Activated T-helper 2 cell treated with anti-CD3 and anti-CD28 coated beads, Interferon-gamma antibody, Interleukin-2, Interleukin-4, amounts not matched to agents 10 μg/mL and 5 μg/mL and 100 μg/mL, durations not matched to agents 14 hours and 24 hours and 36 hours (primary cell): ENCODE results near the gene CHCHD5. TPM values are rescaled to one million over a fixed set of nuclear protein-coding genes. Genes with fewer than 3 reads are reported as not detected.

Source experiments
- DNase-seq: peaks from one replicate; pipeline ENCODE4 v3.0.0; 2021; ENCODE audit warnings: low spot score
- H3K27ac Mint-ChIP-seq: one replicate; pipeline ENCODE4 v1.8.0; 2021; ENCODE audit warnings: mixed read lengths
- H3K27me3 Mint-ChIP-seq: one replicate; pipeline ENCODE4 v1.8.0; 2021; ENCODE audit warnings: low read depth, mixed read lengths
- H3K36me3 Mint-ChIP-seq: one replicate; pipeline ENCODE4 v1.8.0; 2021; ENCODE audit warnings: low read depth, mixed read lengths
- H3K4me1 Mint-ChIP-seq: one replicate; pipeline ENCODE4 v1.8.0; 2021; ENCODE audit warnings: low read depth, mixed read lengths
- H3K4me3 Mint-ChIP-seq: one replicate; pipeline ENCODE4 v1.8.0; 2021; ENCODE audit warnings: low read depth, mild to moderate bottlenecking, moderate library complexity, mixed read lengths
- H3K9me3 Mint-ChIP-seq: one replicate; pipeline ENCODE4 v1.8.0; 2021; ENCODE audit warnings: mixed read lengths
- intact Hi-C: fragments of 100-400 bp; cut with micrococcal nuclease; formaldehyde crosslinking; loops from one replicate; pipeline ENCODE4 v1.15.1; 2023
- total RNA-seq: library from RNA; stranded (reverse); gene quantifications from 2 replicates; pipeline ENCODE4 v1.2.3, GENCODE V29; 2022

CHCHD5 gene
- total RNA-seq, 1 donor from 2014 or later, result 36.7 TPM

DNA sequence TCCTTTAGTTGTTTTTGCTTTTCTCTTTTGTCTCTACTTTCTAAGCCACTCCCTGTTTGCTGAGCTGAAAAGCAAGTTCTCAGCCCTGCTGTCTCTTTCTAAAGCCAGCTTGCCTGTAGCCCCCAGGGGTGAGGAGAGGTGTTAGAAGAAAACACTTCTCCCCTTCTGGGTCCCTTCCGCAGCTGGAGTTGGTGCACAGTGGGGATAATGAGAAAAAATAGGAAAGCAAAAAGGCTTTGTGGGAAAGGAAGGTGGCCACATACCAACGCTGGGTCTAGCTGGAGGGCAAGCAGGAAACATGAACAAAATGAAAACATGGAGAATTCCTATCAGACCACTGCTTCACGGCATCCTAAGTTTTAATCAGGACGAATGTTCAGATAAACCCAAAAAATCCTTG is 45.9 kb downstream of the CHCHD5 start:
- Mint-ChIP-seq H3K27me3 (peaks cover 1% of the 10 kb centered on the region), H3K36me3 (no peaks in the 10 kb centered on the region), H3K4me3 (no peak overlapping the region), H3K27ac (no peak overlapping the region), H3K4me1 (peaks cover 70% of the 10 kb centered on the region), H3K9me3 (no peaks in the 10 kb centered on the region)
- intact Hi-C loops, result no loop called here
- no peak for DNase-seq

DNA sequence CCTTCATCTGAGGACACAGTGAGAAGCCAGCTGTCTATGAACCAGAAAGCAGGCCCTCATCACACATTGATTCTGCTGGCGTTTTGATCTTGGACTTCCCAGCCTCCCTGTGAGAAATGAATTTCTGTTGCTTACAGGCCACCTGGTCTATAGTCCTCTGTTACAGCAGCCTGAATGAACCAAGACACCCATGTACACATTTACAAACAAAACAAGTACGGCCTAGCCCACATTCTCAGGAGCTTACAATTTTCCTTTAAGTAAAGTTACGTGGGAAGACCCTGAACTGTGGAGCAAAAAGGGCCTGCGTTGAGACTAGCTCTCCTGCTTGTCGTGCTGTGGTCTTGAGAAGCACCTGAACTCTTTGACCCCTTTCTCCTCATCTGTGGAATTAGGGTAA is 49.3 kb downstream of the CHCHD5 start:
- Mint-ChIP-seq H3K27ac (peak overlapping the region; percentile 31), H3K27me3 (no peaks in the 10 kb centered on the region), H3K9me3 (no peaks in the 10 kb centered on the region), H3K36me3 (no peaks in the 10 kb centered on the region), H3K4me1 (peaks cover 64% of the 10 kb centered on the region), H3K4me3 (no peak overlapping the region)
- intact Hi-C loops, result no loop called here
- DNase-seq, result no peak

DNA sequence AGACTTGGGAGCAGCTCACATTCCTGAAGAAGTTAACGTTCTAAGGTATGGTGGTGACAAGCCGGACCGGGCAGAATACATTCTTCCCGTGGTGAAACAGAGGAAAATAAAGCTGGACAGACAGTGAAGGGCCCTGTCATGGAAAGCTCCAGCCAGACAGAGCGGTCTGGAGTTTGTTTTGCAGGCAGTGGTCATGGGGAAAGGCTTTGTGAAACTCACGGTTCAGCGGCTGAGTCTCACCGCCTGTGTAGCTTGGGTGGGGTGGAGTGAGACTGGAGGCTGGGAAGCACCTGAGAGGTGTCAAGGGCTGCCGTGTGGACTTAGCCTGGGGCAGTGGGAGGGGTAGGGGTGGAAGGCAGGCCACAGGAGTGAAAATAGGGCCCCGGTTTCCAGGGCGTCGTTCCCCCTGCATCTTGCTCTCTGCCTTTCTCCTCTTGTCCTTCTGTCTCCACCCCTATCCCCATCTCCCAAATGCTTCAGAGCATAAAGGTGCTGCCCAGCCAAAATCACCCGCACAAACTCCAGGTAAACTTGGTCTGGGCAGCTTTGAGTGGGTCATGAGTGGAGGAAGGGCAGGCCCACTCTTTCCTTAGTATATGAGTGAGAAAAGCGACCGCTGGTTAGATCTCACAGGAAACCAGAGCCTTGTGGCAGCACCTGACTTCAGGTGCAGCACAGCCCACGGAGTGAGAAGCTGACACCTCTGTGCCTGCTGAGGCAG is 49.9 kb downstream of the CHCHD5 start:
- intact Hi-C loops, result no loop called here
- Mint-ChIP-seq H3K4me3 (no peak overlapping the region), H3K27ac (no peak overlapping the region)

GRCh38 chr2:112634874-112635157 is 50.4 kb downstream of the CHCHD5 start:
- H3K27ac Mint-ChIP-seq, result no peak overlapping the region

More for the DNA sequence above, 49.9 kb downstream of the CHCHD5 start:
- H3K36me3 Mint-ChIP-seq, result no peaks in the 10 kb centered on the region
- H3K4me1 Mint-ChIP-seq, result peaks cover 64% of the 10 kb centered on the region
- H3K27me3 Mint-ChIP-seq, result no peaks in the 10 kb centered on the region
- no peak for DNase-seq
- H3K9me3 Mint-ChIP-seq, result no peaks in the 10 kb centered on the region

DNA sequence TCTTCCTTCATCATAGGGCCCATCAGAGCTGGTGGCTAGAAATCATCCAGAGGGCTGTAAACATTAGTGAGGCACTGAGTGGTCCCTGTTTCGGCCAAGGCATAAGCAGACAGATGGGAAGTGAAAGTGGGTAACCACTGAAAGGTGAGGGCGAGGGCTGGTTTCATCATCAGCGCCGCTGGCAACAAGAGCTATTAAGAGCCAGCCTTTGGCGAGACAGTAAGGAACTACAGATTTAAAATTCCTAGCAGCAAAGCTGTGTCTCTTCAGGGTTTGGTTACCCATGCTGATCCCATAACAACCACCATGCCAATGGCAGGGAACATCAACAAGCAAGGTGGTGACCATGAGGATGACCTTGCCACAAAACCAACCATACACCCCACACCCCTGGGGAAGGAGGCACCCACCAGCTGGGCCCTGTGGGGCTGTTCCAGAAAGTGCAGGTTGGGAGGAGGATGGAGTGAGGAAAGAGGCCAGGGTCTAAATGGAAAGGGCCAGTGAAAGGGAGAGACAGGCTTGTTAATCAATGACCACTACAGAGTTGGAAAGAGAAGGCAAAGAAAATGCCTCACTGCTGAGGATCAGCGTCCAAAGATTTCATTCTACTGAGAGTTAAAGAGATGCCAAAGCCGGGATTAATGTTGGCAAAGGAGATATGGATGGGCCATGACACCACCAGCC is 52.3 kb downstream of the CHCHD5 start:
- Mint-ChIP-seq H3K4me3 (no peak overlapping the region), H3K36me3 (peaks cover 1% of the 10 kb centered on the region), H3K4me1 (peaks cover 61% of the 10 kb centered on the region), H3K9me3 (no peaks in the 10 kb centered on the region), H3K27ac (no peak overlapping the region), H3K27me3 (no peaks in the 10 kb centered on the region)
- intact Hi-C loops, result no loop called here
- DNase-seq, result no peak

More at GRCh38 chr2:112634874-112635157, 50.4 kb downstream of the CHCHD5 start:
- intact Hi-C loops, result no loop called here
- Mint-ChIP-seq H3K4me1 (peaks cover 59% of the 10 kb centered on the region), H3K9me3 (no peaks in the 10 kb centered on the region), H3K4me3 (no peak overlapping the region), H3K36me3 (no peaks in the 10 kb centered on the region), H3K27me3 (no peaks in the 10 kb centered on the region)
- no peak for DNase-seq

DNA sequence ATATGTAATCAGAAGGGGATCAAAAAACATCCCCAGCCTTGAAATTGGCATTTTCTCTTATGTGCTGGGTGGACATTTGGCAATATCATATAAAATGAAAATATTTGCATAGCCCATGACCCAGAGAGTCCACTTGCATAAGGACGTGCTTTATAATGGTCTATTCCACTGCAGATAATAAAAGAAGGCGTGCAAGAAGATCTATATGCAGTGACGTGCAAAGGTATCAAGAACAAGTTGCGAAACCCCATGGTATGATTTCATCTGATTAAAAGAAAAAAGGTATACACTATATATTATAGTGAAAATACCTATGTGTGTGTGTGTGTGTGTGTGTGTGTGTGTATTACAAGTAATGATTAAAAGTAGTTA is 52.9 kb downstream of the CHCHD5 start:
- Mint-ChIP-seq H3K36me3 (peaks cover 5% of the 10 kb centered on the region), H3K4me3 (no peak overlapping the region), H3K27me3 (no peaks in the 10 kb centered on the region), H3K4me1 (peaks cover 59% of the 10 kb centered on the region), H3K9me3 (no peaks in the 10 kb centered on the region), H3K27ac (no peak overlapping the region)
- no peak for DNase-seq
- intact Hi-C loops, result no loop called here

Other genes with a start within 250 kb of the CHCHD5 start
- 15.5 and 16.1 TPM in 2 replicates for gene RGPD8, start 151.0 kb upstream of the CHCHD5 start, total RNA-seq
- gene TTL, start 102.5 kb upstream of the CHCHD5 start, total RNA-seq, result 48.2 and 50.1 TPM in 2 replicates
- gene POLR1B, start 42.1 kb upstream of the CHCHD5 start, total RNA-seq, result 58.0 and 68.2 TPM in 2 replicates
- gene SLC20A1, start 61.3 kb downstream of the CHCHD5 start, total RNA-seq, result 128 TPM in 2 replicates
- gene NT5DC4, start 136.4 kb downstream of the CHCHD5 start, total RNA-seq, result not detected in 2 replicates
- gene CKAP2L, start 180.0 kb downstream of the CHCHD5 start, total RNA-seq, result 24.4 and 27.2 TPM in 2 replicates
- gene IL1A, start 199.9 kb downstream of the CHCHD5 start, total RNA-seq, result 6.8 and 7.0 TPM in 2 replicates